Measurements from ENCODE around the gene PHKA2.

Gene PHKA2

GRCh38 chrX:18961686-18962085, 22.2 kb downstream of the PHKA2 start:
- H3K27ac ChIP-seq, result no peak overlapping the region
- no peak for TF ChIP-seq CTCF (IDR thresholded peaks at IDR 0.05)

- H3K27ac ChIP-seq, result no peak overlapping the region
- TF ChIP-seq ZFX (IDR thresholded peaks at IDR 0.05; ENCODE audit: borderline replicate concordance) (no peak), CTCF (IDR thresholded peaks at IDR 0.05) (no peak)
These were observed 27.4 kb downstream of the PHKA2 start for GRCh38 chrX:18956303-18957032.

GRCh38 chrX:18955676-18956075, 28.2 kb downstream of the PHKA2 start:
- TF ChIP-seq ZFX (IDR thresholded peaks at IDR 0.05; ENCODE audit: borderline replicate concordance) (no peak), CTCF (IDR thresholded peaks at IDR 0.05) (no peak)
- no peak overlapping the region for H3K27ac ChIP-seq

GRCh38 chrX:18951032-18951431, 32.9 kb downstream of the PHKA2 start:
- no peak overlapping the region for H3K27ac ChIP-seq
- TF ChIP-seq CTCF (IDR thresholded peaks at IDR 0.05) (no peak), ZFX (IDR thresholded peaks at IDR 0.05; ENCODE audit: borderline replicate concordance) (no peak)

GRCh38 chrX:18949944-18950301, 34.0 kb downstream of the PHKA2 start:
- TF ChIP-seq CTCF (IDR thresholded peaks at IDR 0.05), result no peak
- TF ChIP-seq ZFX (IDR thresholded peaks at IDR 0.05; ENCODE audit: borderline replicate concordance), result no peak
- no peak overlapping the region for H3K27ac ChIP-seq

GRCh38 chrX:18949291-18949943, 34.5 kb downstream of the PHKA2 start:
- H3K27ac ChIP-seq, result no peak overlapping the region
- no peak for TF ChIP-seq CTCF (IDR thresholded peaks at IDR 0.05)
- TF ChIP-seq ZFX (IDR thresholded peaks at IDR 0.05; ENCODE audit: borderline replicate concordance), result no peak

- H3K27ac ChIP-seq, result no peak overlapping the region
- no peak for TF ChIP-seq ZFX (IDR thresholded peaks at IDR 0.05; ENCODE audit: borderline replicate concordance)
- TF ChIP-seq CTCF (IDR thresholded peaks at IDR 0.05), result no peak
These were observed 37.3 kb downstream of the PHKA2 start for GRCh38 chrX:18946611-18947010.
